DMS53 treated with DMSO at 0.1 percent for 48 hours (cell line): ENCODE data around the gene TMEM204.

Experiments
- DNase-seq: peaks from one replicate; lab custom pipeline; 2025; ENCODE audit not compliant: unreplicated experiment; lab: John Stamatoyannopoulos, UW

Gene TMEM204

DNA sequence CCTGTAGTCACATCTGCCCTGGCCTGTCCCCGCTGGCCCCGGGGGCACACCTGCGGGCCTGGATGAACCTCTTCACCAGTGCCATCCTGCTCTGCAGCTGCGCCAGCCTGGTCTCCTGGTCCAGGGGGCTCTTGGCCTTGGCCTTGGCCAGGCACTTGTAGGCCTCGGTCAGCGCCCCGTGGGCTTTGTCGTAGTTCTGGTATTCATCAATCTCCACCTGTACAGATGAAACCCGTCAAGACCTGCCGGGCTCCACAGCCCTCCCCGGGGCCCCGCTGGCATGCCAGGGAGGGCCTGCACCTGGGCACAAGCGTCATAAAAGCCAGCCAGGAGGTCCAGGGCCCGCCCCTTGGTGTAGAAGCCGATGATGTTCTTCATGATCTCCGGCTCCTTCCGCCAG lies 13.6 kb upstream of the TMEM204 start:
- DNase-seq: no peak

GRCh38 chr16:1520461-1520860 lies 13.0 kb upstream of the TMEM204 start:
- no peak for DNase-seq

GRCh38 chr16:1523581-1524245 lies 9.8 kb upstream of the TMEM204 start:
- DNase-seq: no peak

DNA sequence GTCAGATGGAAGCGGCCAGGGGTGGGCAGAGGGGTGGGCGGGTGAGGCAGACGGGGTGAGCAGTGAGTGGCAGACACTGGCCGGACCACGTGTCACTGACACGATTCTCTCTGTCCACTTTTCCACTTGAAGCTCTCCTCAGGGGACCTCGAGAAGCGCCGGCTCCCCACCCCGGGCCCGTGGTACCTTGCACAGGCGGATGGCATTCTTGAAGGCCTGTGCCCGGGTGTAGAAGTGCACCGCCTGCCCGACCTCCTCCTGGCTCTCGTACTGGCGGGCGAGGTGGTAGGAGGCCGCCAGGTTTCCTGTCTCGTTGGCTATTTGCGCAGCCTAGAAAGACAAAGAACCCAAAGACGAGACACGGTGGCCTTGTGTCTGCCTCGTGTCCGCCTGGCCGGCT lies 9.1 kb upstream of the TMEM204 start:
- no peak for DNase-seq

GRCh38 chr16:1525871-1526607 lies 7.4 kb upstream of the TMEM204 start:
- DNase-seq: no peak

DNA sequence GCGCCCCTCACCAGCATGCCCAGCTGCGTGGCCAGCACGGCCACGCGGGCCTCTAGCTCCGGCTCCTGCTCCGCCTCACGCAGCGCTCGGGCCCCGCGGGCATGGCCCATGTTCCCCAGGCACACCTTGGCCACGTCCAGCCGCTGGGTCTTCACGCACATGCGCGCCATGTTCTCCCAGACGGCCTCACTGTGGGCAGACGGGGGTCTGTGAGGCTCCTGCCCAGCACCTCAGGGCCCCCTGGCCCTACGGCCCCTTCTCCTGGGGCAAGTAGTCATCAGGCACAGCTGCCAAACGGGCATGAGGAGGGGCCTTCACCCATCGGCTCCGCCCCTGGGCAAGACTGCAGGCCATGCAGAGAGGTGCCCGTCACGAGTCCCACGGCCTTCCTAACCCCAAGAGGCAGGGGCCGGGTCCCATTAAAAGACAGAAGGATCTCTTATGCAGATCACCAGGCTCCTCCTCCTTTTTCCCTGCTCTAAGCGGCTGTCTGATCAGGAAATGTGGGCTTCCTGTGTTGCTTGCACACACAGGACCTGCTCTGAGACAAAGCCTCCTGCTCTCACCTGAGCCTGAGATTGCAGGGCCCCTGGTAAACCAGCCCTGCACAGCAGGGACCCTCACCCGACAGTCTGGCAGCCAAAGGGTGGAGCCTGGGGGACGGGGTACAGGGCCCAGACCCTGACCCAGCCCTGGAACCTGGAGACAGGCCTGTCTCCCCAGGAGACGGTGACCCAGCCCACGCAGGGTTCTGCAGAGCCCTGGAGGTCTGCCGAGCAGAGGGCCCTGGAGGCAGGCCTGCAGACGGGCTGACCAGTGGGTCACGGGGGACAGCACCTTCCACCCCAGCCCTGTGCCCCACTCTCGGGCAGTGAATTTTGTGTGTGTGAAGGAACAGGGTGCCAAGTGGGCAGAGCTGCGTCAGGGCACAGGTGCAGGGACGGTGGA lies 6.6 kb upstream of the TMEM204 start:
- no peak for DNase-seq

DNA sequence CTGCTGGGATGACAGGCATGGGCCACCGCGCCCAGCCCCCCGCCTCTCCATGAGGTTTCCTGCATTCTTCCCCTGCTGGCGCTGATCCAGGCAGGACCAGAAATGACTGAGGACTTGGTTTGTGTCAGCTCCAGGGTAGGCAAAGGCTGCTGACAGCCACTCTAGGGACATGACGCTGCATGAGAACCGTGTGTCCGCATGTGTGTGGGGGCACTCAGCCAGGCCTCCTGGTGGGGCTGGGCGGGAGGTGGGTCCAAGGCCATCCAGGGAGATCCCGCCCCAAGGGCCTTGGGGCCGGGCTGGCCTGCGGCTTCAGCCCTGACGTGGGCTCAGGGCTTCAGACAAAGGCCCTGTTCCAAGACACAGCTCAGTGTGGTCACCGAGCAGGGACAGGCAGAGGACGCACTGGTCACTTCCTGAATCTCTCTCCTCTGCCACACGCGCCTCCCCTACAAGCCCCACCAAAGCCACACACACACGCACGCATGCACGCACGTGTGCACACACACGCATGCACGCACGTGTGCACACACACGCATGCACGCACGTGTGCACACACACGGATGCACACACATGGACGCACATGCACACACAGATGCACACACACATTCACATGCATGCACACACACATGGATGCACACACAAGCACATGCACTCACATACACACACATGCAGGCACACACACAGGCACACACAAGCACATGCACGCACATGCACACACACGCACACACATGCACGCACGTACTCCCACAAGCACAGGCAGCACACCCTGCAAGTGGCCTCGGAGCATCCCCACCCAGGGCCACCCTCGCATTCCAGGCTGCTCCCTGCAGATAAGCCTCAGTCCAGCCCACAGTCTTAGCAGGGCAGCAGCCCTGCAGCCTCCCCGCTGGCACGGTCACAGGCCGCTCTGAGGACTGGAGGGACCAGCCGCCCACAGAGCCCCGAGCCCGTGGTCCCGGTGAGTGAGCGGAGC lies 5.3 kb upstream of the TMEM204 start:
- no peak for DNase-seq

DNA sequence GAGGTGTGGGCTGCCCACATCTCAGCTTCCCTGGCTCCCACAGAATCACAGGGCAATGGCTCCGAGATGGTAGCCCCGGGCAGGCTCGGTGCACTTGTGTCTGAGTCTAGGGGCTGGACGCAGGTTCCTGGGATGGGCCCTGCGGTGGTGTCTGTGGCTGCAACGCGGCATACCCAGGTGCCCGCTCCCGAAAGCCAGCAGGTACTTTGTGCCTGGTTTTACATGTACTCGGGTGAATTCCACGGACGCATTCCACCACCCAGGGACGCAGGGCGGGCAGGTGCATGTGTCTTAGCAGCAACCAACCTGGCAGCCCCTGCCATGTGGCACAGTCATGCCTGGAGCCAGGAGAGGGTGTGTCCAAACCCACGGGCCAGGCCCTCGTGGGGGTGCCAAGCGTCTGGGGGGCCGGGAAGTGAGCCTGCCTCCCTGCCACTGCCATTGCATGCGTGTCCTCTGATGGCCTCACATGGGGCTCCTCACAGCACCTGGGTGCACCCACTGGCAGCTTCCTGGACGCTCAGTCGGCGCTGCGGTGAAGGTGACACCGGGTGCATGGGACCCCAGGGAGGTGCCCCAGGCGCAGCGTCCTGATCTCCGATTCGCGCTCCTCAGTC lies 4.4 kb upstream of the TMEM204 start:
- DNase-seq: no peak

- no peak for DNase-seq
Measured at GRCh38 chr16:1530349-1530882, 3.0 kb upstream of the TMEM204 start.

DNA sequence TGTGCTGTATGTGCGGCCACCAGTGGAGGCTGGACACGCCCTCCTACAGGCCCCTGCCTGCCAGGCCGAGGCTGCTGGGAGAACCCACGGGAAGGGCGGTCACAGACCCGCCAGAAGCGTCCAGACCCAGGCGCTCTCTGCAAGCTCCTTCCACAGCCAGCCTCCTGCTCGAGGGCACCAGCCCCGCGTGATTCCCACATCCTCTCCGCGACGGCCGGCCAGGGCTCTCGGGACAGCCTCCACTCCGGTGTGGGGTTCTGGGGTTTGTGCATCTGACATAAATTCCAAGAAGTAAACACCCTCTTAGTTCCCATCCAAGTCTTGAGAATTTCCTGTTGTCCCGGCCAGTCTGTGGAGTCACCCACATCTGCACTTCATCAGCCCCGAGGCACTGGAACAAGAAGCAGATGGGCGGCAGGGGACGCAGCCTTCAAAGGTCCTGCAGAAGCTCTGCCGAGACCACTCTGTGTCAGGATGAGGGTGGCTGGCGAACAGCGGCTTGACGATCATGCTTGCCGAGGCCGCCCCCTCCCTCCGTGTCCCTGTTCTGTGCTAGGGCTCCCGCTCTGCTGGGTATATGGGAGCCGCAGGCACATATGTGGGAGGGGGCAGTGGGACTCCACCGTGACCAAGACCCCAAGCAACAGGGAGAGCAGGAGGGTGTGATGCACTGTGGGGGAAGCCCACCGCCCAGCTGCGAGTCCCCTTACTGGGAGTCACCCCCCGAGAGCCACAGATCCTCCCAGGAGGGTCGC lies 2.4 kb upstream of the TMEM204 start:
- DNase-seq: no peak

GRCh38 chr16:1531638-1531910 lies 1.9 kb upstream of the TMEM204 start:
- no peak for DNase-seq

DNA sequence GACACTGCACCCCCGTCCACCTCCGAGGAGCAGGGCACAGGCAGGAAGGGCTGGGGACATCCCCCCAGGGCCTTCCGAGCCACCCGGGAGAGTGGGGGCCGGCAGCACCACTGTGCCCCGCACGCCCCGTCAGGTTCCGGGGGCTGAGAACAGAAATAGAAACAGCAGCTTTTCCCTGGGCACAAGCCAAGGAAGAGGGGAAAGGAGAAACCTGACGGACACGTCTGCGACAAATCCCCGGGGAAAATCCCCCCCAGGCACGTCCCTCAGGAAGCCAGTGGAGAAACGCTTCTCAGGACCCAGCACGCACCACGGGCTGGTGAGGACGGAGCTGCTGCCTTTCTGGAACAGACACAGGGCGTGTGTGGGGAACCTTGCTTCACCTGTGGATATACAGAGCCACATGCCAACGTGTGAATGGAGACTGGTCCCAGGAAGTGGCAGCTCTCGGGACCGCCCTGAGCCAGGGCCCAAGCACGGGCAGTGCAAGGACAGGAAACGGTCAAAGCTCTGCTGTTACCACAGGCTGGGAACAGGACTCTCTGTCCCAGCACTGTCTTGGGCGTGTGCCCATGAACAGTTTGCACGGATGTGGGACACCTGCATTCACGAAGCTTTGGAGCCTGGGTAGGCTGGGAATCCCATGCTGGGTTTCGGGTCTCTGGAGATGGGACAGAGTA lies 1.2 kb upstream of the TMEM204 start:
- DNase-seq: no peak

DNA sequence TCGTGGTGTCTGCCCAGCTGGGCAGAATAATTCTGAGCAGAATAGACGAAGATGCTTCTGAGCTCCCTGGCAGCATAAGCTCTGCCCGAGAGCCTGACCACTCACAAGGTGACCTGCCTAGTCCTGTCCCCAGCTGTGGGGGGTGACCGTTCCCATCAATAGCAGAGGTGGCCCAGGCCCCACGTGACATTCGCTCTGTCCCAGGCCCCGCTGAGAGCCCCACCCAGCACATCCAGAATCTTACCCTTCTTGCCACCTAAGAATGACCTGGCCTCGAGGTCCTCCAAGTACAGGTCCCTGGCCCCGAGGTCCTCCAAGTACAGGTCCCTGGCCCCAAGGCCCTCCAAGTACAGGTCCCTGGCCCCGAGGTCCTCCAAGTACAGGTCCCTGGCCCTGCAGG lies 695 bp upstream of the TMEM204 start:
- no peak for DNase-seq

GRCh38 chr16:1534021-1535020 lies 855 bp downstream of the TMEM204 start:
- no peak for DNase-seq

- no peak for DNase-seq
Measured at GRCh38 chr16:1535391-1536291, 2.2 kb downstream of the TMEM204 start.

DNA sequence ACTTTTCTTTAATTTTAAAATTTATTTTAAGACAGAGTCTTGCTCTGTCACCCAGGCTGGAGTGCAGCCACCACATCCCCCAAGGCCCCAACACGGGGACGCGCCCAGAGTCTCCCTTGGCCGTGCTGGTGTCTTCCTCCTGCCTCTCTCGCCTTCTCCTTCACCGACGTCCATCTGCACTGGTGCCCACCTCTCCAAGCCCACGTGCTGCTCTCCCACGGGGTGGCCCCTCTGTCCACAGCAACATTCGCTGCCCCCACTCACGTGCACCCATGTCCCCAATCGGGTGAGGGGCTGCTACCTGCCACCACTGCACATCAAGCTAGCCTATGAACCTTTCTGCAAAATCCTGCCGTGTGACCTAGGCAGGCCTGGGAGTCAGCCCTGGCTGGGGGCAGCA lies 3.1 kb downstream of the TMEM204 start:
- no peak for DNase-seq
